Neutrophil (primary cell): Measurements from ENCODE around the gene PTGER2.

Experiments
- H3K27ac ChIP-seq: fragments of 200-600 bp; sonication (generic); 2 replicates; pipeline ENCODE4 v1.5.1; 2016; ENCODE audit warnings: mild to moderate bottlenecking, moderate library complexity
- H3K27me3 ChIP-seq: fragments of 200-600 bp; sonication (generic); 2 replicates; pipeline ENCODE4 v1.6.0; 2016; ENCODE audit warnings: mild to moderate bottlenecking
- H3K36me3 ChIP-seq: fragments of 200-600 bp; sonication (generic); 2 replicates; pipeline ENCODE4 v1.5.1; 2017
- H3K4me1 ChIP-seq, 2 experiments: fragments of 200-600 bp in 1 of 2; sonication (generic) in 1 of 2; 1 replicate in 1 of 2; 2 replicates in 1 of 2; pipeline versions ENCODE4 v1.5.1 to v1.6.1; 2013 to 2016; ENCODE audit warnings: low read depth in 1 of 2, low read length in 1 of 2, mild to moderate bottlenecking in 1 of 2, moderate library complexity in 1 of 2; ENCODE audit not compliant: control insufficient read depth in 1 of 2, insufficient read depth in 1 of 2
- H3K4me3 ChIP-seq, 2 experiments: fragments of 200-600 bp in 1 of 2; sonication (generic) in 1 of 2; 1 replicate in 1 of 2; 2 replicates in 1 of 2; pipeline ENCODE4 v1.5.1; 2013 to 2016; ENCODE audit warnings: low read depth in 1 of 2, low read length in 1 of 2, mild to moderate bottlenecking in 1 of 2, moderate library complexity in 1 of 2
- H3K9me3 ChIP-seq: fragments of 200-600 bp; sonication (generic); 2 replicates; pipeline ENCODE4 v1.5.1; 2016
- TF ChIP-seq, protein P1 (sequence below): fragments of 200-600 bp; sonication (generic); IDR thresholded peaks from 2 replicates; pipeline ENCODE4 v1.5.1; 2016; ENCODE audit warnings: antibody characterized with exemption

Gene PTGER2

DNA sequence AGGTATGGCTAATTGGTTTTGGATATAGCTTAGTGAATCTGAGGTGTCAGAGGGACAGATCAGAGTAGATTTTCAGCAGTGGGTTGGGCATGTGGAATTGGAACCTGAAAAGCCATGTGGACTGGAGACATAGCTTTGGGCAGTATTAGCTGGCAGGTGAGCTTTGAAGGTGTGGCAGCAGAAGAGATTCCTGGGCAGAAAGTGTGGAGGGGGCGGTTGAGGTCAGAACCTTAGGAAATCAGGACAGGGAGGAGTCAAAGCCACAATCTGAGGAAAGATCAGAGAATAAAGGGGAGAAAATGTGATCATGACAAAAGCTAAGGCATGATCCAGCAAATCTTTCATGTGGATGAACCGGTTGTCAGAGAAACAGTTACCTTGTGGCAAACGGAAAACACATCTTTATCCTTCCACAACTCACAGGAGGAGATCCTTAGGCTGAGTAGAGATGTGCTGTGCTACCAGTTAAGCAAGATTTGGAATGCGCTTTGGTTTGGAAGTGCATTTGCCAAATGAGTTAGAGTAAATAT lies 56.4 kb downstream of the PTGER2 start:
- Histone ChIP-seq H3K36me3 (no peaks in the 10 kb centered on the region), H3K27ac (no peak overlapping the region), H3K4me3 (no peak overlapping the region), H3K4me1 (no peaks in the 10 kb centered on the region), H3K9me3 (no peaks in the 10 kb centered on the region), H3K27me3 (peaks cover 9% of the 10 kb centered on the region)
- TF ChIP-seq, protein P1, sequence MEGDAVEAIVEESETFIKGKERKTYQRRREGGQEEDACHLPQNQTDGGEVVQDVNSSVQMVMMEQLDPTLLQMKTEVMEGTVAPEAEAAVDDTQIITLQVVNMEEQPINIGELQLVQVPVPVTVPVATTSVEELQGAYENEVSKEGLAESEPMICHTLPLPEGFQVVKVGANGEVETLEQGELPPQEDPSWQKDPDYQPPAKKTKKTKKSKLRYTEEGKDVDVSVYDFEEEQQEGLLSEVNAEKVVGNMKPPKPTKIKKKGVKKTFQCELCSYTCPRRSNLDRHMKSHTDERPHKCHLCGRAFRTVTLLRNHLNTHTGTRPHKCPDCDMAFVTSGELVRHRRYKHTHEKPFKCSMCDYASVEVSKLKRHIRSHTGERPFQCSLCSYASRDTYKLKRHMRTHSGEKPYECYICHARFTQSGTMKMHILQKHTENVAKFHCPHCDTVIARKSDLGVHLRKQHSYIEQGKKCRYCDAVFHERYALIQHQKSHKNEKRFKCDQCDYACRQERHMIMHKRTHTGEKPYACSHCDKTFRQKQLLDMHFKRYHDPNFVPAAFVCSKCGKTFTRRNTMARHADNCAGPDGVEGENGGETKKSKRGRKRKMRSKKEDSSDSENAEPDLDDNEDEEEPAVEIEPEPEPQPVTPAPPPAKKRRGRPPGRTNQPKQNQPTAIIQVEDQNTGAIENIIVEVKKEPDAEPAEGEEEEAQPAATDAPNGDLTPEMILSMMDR, result no peak

DNA sequence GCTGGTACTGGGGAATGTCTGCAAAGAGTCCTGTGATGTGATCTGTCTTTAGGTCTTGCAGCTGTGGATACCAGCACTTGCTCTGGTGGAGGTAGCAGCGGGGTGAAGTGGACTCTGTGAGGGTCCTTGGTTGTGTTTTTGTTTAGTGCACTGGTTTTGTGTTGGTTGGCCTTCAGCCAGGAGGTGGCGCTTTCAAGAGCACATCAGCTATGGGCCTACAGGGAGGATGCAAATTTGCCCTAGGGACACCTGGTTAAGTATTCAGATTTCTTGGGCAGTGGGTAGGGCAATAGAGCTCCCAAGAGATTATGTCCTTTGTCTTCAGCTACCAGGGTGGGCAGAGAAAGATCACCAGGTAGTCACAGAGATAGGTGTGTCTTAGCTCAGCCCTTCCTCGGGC lies 63.8 kb downstream of the PTGER2 start:
- H3K4me1 ChIP-seq, result no peaks in the 10 kb centered on the region
- no peak overlapping the region for H3K27ac ChIP-seq
- no peaks in the 10 kb centered on the region for H3K27me3 ChIP-seq
- no peaks in the 10 kb centered on the region for H3K9me3 ChIP-seq
- no peak overlapping the region for H3K4me3 ChIP-seq
- no peaks in the 10 kb centered on the region for H3K36me3 ChIP-seq
- TF ChIP-seq, protein P1, result no peak
